Head of caudate nucleus (tissue), 42 donors: ENCODE results near the gene ATAD1.
"Not testable (repeated sequence)": the region's sequence is repeated elsewhere in the genome, so short reads cannot be mapped to it uniquely, and the experiment has no call there.

Experiments used
- DNase-seq, 42 donors: peaks; one replicate each; pipeline versions ENCODE4 v3.0.0 to v3.0.0-alpha.2; 2020 to 2021; ENCODE audit warnings: mixed read lengths in 7 of 42
- intact Hi-C: fragments of 100-400 bp; cut with DNase I; formaldehyde crosslinking; loops from one replicate; pipeline ENCODE4 v1.15.0; 2022

The ATAD1 gene

DNA sequence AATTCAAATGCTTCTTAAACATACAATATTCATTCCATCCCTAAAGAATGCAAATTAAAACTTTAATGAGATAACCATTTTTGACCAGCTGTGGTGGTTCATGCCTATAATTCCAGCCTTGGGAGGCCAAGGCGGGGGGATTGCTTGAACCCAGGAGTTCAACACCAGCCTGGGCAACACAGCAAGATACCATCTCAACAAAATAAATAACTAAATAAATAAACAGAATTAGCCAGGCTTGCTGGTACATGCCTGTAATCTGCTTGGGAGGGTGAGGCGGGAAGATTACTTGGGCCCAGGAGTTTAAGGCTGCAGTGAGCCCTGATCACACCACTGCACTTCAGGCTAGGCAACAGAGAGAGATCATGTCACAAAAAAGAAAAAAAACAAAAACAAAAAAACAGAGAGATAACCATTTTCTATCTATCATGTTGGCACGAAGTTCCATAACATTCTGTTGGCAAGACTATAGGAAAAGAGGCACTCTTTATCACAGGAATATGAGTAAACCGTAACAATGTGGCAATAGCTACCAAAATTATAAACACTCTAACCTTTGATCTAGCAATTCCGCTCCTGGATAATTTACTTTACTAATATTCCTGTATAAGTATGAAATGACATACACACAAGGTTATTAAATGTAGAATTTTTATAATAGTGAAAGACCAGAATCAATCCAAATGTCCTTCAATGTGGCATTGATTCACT, 52.2 kb downstream of the ATAD1 start:
- DNase-seq, result no peak
- intact Hi-C loops, result no loop called here

DNA sequence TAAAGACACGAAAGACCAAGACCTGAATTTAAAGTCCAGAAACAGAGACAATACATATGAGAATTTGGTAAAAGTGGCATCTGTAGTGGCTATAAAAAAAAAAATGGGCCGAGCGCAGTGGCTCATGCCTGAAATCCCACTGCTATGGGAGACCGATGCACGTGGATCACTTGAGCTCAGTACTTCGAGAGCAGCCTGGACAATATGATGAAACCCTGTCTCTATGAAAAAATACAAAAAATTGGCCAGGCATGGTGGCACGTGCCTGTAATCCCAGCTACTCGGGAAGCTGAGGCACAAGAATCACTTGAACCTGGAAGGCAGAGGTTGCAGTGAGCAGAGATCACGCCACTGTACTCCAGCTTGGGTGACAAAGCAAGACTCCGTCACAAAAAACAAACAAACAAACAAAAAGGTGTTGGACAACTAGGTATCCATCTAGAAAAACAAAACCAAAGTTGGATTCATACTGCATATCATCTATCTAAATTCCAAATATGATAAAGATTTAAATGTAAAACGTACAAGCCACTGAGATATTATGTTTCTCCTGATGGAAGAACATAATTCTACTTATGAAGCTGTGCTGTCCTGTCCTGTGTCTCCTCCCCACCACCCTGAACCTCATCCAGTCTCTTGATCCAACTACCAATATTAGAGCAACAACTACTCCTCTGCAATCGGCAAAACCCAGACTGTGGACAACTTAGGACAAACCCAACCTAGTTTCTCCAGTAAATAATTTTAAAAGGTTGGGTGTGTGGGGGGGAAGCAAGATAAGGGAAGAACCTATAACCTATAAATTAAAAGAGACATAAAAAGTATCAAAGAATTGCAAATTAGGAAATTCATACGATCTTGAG, 53.7 kb downstream of the ATAD1 start:
- intact Hi-C loops, result no loop called here
- no peak for DNase-seq

DNA sequence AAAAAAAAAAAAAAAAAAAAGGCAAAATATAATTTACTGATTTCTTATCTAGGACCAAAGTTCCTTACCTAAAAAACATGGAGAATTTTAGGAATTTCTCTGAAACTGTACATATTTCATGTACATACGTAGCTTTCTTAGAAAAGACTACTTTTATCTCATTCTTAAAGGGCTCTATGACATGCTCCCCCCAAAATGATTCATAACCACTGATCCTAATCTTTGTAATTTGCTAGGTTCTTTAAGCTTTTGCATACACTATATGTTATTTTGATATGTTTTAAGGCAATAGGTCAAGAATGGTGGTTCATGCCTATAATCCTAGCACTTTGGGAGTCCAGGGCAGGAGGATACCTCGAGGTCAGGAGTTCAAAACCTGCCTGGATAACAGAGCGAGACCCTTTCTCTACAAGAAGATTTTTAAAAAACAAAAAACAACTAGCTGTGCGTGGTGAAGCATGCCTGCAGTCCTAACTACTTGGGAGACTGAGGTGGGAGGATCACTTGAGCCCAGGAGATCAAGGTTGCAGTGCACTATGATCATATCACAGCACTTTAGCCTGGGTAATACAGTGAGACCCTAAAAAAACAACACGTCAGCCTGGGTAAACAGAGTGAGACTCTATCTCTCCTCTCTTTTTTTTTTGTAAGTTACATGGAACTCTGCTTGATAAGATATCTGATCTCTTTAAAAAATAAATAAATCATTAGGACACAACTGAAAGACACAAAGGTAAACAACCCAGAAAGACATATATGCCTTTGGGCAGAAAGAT, 54.8 kb downstream of the ATAD1 start:
- intact Hi-C loops, result no loop called here
- no peak for DNase-seq

DNA sequence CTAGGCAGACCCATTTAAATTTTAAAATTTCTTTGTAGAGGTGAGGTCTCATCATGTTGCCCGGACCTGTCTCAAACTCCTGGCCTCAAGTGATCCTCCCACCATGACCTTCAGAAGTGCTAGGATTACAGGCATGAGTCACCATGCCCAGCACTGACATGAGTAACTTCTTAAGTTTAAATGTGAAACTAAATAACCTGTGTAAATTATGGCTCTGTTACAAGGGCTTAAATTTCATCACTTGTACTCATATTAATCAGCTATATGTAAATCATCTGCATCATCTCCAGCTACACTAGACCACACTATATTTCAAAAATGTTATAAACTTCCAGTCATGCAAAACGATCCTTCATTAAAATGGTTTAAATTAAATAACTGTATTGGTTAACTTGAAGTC, 56.1 kb downstream of the ATAD1 start:
- intact Hi-C loops, result no loop called here
- DNase-seq, result no peak

DNA sequence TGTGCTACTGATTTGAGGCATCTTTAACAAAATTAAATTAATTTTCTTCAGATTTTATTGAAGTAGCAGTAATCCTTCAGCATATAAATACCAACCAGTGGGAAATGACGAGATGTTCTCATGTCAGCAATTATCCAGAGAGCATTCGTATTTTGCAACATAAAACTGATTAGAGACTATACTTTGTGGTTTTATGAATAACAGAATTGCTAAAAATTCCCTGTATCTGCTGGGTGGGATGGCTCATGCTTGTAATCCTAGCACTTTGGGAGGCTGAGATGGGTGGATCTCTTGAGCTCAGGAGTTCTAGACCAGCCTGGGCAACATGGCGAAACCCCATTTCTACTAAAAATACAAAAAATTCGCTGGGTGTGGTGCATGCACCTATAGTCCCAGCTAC, 56.9 kb downstream of the ATAD1 start:
- intact Hi-C loops, result no loop called here
- DNase-seq, result no peak

DNA sequence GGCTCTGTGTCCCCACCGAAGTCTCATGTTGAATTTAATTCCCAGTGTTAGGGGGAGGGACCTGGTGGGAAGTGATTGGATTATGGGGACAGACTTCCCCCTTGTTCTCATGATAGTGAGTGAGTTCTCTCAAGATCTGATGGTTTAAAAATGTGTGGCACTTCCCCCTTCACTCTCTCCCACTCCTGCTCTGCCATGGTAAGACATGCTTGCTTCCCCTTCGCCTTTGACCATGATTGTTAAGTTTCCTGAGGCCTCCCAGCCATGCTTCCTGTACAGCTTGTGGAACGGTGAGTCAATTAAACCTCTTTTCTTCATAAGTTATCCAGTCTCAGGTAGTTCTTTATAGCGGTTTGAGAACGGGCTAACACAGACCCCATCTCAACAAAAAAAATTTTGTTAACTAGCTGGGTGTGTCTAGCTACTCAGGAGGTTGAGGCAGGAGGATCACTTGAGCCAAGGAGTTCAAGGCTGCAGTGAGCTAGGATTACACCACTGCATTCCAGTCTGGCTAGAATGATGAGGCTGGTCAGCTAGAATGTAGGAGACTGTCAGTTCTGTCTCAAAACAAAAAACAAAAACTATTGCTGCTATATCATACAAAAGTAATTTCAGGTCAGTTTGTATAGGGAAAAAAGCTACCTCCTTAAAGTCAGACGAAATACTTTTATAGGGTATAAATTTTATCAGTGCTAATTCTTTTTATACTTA, 57.7 kb downstream of the ATAD1 start:
- no peak for DNase-seq
- intact Hi-C loops, result no loop called here

DNA sequence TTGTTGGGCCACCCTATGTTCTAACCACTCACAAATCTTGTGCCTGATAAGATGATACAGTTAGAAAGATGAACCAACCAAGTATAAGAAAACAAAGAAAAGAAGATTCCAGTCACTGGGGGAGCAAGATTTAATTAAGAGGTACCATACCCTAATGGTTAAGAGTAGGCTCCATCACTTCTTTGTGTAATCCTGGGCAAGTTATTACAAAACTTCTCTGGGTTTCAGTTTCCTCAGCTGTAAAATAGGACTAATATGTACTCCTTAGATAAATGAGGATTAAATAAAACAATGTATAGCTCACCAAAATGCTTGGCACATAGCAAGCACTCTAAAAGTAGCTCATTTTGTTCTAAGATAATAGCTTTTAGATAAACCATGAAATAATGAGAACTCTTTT, 58.5 kb downstream of the ATAD1 start:
- no peak for DNase-seq
- intact Hi-C loops, result no loop called here

DNA sequence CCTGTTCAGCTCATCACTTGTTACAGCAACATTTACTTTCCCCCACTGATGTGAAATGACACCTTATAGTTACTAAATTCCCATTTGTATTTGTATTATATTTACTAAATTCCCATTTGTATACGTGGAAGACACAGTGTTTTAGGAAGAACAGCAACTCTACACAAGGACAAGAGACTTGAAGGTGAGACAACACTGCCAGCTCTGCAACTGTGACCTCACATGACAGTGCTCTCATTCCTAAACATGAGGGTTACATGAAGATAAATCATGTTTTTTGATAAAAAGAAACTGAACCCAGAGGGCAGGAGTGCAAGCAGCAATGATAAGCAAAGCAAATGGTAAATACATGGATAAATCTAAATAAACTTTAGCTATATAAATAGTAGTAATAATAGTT, 60.3 kb downstream of the ATAD1 start:
- DNase-seq, result no peak
- intact Hi-C loops, result no loop called here

DNA sequence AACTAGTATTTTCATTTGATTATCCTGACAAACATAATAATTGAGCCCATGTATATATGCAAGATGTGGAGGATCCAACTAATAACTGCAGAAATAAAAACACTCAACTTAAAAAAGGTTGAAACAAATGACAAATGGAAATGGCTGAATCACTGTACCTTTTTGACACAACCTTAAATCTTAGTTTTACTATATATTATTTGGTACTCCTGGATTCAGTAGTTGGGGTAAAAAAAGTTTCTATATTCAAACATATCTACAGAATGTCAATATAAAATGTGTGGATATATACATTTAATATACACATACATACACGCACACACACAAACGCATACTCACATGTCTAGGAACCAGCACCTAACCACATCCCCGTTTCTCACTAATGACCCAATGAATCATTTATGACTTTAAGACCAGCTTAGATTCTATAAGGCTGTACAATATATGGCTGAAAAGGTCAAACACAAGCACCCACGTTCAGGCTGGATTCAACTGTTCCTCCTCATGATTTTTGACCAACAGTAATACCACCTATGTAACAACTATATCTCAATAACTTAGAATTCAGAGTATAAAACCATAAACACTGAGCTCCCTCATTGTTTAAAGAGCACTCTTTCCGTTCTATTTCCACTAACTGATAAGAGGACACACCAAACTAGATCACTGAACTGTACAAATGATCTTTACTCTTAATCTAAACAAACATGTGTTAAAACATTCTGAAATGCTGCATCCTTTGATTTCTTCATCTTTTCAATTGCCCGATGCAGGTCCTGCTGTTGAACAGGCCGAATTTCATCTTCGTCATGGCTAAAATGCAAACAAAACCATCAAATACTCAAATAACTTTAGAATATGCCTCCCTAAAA, 63.8 kb downstream of the ATAD1 start:
- intact Hi-C loops, result no loop called here
- DNase-seq, result no peak

DNA sequence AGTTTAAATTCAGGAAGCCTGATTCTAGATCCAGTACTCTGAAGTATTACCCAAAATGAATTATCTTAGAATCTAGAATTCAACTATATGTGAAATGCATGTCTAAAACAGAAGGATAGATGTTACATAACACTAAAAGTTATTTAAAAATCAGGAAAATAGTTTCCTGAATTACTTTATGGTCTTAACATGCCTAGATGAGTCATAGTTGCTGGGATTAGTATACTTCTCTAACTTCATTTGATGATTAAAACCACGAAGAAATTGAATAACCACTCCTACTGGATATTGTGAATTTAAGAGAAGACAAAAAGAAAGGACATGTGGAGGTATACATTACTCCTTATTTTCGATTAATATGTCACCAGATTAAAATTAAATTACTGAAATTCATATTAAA, 65.5 kb downstream of the ATAD1 start:
- intact Hi-C loops, result no loop called here
- DNase-seq, result no peak

DNA sequence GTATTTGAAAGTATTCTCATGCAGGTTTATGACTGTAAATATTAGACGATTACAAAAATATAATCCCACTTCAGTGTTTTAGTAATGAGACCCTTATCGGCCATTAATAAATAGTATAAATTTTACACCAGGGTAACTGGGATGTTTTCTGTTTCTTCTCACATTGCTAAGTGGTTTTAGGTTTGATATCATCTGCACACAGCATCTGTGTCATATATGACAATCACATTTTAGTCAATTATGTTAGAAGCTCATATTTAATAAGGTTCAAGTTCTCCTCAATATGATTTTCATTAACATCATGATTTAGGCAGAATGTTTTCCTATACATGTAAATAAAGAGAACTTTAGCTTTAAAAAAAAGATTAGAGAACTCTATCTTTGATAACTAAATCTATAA, 66.8 kb downstream of the ATAD1 start:
- DNase-seq, result no peak
- intact Hi-C loops, result no loop called here

DNA sequence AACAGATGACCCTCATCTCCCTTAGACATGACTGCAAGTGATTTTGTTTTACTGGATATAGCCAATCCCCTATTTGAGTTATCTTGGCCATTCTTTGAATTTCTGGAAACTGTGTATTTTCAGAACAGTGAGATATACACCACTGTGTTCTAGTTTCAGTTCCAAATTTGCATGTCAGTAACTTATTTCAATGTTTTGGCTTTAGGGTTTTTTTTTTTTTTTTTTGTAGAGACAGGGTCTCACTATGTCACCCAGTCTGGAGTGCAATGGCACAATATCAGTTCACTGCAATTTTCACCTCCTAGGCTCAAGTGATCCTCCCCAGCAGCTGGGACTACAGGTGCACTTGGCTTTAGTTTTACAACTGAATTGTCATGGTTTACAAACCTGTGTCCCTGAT, 67.2 kb downstream of the ATAD1 start:
- intact Hi-C loops, result no loop called here
- no peak for DNase-seq

DNA sequence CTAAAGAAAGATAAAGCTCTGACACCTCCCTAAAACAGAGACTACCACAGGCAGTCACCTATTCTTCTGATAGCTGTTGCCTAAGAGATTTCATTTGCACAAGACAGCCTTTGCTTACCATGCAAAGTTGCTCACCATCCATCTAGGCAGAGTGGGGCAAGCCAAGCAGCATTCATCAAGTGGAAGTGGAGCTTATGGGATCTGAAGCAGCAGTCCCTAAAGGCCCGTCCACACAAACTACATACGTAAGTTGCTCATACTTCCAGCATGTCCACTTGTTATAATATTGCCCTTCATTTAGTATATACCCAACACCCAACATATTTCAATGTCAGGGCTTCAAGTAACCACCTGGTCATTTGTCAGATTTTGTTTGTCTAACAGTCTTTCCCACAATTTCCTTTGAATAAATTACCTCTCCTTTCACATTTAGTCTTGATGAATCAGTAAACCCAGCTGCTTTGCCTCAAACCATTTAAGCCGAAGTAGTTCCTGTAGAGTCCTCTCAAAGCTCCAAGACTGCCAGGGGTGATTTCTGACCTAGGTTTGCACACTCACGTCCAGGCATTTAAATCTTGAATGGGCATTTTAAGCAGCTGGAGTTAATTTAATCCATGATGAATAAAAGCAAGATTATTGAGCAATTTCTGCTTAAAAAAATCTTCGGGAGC, 67.9 kb downstream of the ATAD1 start:
- no peak for DNase-seq
- intact Hi-C loops, result no loop called here

DNA sequence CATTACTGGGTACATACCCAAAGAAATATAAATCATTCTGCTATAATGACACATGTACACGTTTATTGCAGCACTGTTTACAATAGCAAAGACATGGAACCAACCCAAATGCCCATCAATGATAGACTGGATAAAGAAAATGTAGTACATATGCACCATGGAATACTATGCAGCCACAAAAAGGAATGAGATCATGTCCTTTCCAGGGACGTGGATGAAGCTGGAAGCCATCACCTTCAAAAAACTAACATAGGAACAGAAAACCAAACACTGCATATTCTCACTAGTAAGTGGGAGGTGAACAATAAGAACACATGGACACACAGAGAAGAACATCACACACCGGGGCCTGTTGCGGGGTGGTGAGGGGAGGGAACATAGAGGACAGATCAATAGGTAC, 69.8 kb downstream of the ATAD1 start:
- DNase-seq, intact Hi-C loops: not testable (repeated sequence)

DNA sequence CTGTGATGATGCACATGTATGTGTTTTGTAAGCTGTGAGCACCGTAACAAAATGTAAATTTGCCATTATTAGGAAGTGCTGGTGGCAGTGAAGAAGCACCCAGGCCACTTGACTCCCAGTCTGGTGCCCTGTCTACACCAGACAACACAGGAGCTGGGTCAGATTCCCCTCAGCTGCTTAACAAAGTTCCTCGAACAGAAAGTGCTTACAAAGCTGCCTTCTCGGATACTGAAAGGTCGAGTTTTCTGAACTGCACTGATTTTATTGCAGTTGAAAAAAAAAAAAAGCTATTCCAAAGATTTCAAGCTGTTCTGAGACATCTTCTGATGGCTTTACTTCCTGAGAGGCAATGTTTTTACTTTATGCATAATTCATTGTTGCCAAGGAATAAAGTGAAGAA, 71.1 kb downstream of the ATAD1 start:
- intact Hi-C loops, result no loop called here

DNA sequence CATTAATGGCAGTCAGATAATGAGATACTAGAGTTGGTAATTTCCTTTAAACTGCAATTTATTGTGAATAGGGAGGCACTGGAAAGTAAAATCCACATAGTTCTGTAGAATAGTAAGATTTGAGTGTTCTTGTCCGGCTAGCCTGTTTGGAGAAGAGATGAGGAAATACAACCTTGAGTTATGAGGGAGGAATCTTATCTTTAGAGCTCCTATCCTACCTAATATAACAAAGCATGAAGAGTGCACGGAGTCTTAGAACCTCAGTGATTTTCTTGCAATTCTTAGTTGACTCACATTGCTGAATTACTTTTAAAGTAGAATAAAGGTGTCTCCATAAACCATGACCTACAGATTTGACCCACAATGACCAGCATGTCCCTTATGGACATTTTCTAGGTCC, 73.4 kb downstream of the ATAD1 start:
- intact Hi-C loops, result no loop called here
- no peak for DNase-seq

More for the DNA sequence above, 71.1 kb downstream of the ATAD1 start:
- no peak for DNase-seq

DNA sequence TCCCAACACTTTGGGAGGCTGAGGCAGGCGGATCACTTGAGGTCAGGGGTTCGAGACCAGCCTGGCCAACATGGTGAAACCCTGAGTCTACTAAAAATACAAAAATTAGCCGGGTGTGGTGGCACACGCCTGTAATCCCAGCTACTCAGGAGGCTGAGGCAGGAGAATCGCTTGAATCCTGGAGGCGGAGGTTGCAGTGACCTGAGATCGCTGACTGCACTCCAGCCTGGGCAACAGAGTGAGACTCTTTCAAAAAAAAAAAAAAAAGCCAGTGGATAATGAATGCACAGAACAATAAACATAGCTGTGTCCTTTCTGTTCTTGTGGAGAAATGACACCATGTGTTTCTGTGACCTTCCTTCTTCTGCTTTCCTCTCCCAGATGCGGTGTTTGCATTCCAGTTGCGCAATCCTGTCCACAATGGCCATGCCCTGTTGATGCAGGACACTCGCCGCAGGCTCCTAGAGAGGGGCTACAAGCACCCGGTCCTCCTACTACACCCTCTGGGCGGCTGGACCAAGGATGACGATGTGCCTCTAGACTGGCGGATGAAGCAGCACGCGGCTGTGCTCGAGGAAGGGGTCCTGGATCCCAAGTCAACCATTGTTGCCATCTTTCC, 74.9 kb downstream of the ATAD1 start:
- DNase-seq, intact Hi-C loops: not testable (repeated sequence)
